Measurements from ENCODE around the gene CD99L2.

The CD99L2 gene

GRCh38 chrX:150775569-150776350 lies 122.7 kb downstream of the CD99L2 start:
- no peak for DNase-seq (ENCODE audit: low read depth)
- TF ChIP-seq CTCF (conservative IDR thresholded peaks at IDR 0.05; ENCODE audit: low read depth, low read length), result no peak
- H3K4me3 ChIP-seq (ENCODE audit: low read depth, low read length), result no peak overlapping the region

GRCh38 chrX:150774798-150775568 lies 123.5 kb downstream of the CD99L2 start:
- no peak for DNase-seq (ENCODE audit: low read depth)
- H3K4me3 ChIP-seq (ENCODE audit: low read depth, low read length), result no peak overlapping the region
- TF ChIP-seq CTCF (conservative IDR thresholded peaks at IDR 0.05; ENCODE audit: low read depth, low read length), result no peak

GRCh38 chrX:150773634-150774033 lies 124.8 kb downstream of the CD99L2 start:
- TF ChIP-seq CTCF (conservative IDR thresholded peaks at IDR 0.05; ENCODE audit: low read depth, low read length), result no peak
- no peak overlapping the region for H3K4me3 ChIP-seq (ENCODE audit: low read depth, low read length)
- DNase-seq (ENCODE audit: low read depth), result no peak

- H3K4me3 ChIP-seq (ENCODE audit: low read depth, low read length), result no peak overlapping the region
- no peak for TF ChIP-seq CTCF (conservative IDR thresholded peaks at IDR 0.05; ENCODE audit: low read depth, low read length)
- no peak for DNase-seq (ENCODE audit: low read depth)
Observed at GRCh38 chrX:150773117-150773516, 125.4 kb downstream of the CD99L2 start.

GRCh38 chrX:150772150-150772970 lies 126.1 kb downstream of the CD99L2 start:
- DNase-seq (ENCODE audit: low read depth), result peak; percentile 73

GRCh38 chrX:150771116-150771515 lies 127.4 kb downstream of the CD99L2 start:
- no peak for TF ChIP-seq CTCF (conservative IDR thresholded peaks at IDR 0.05; ENCODE audit: low read depth, low read length)
- H3K4me3 ChIP-seq (ENCODE audit: low read depth, low read length), result no peak overlapping the region
- no peak for DNase-seq (ENCODE audit: low read depth)

More at GRCh38 chrX:150772150-150772970, 126.1 kb downstream of the CD99L2 start:
- TF ChIP-seq CTCF (conservative IDR thresholded peaks at IDR 0.05; ENCODE audit: low read depth, low read length), result peak; percentile 84
- no peak overlapping the region for H3K4me3 ChIP-seq (ENCODE audit: low read depth, low read length)
